NCI-H2196 treated with DMSO at 0.1 percent for 48 hours (cell line): ENCODE data around the gene EXOC6.
A peak's percentile ranks its signal among the peaks of the same experiment; 100 is the strongest.

Source experiments
- DNase-seq: peaks from one replicate; lab custom pipeline; 2025; ENCODE audit not compliant: unreplicated experiment; lab: John Stamatoyannopoulos, UW

The EXOC6 gene, protein sequence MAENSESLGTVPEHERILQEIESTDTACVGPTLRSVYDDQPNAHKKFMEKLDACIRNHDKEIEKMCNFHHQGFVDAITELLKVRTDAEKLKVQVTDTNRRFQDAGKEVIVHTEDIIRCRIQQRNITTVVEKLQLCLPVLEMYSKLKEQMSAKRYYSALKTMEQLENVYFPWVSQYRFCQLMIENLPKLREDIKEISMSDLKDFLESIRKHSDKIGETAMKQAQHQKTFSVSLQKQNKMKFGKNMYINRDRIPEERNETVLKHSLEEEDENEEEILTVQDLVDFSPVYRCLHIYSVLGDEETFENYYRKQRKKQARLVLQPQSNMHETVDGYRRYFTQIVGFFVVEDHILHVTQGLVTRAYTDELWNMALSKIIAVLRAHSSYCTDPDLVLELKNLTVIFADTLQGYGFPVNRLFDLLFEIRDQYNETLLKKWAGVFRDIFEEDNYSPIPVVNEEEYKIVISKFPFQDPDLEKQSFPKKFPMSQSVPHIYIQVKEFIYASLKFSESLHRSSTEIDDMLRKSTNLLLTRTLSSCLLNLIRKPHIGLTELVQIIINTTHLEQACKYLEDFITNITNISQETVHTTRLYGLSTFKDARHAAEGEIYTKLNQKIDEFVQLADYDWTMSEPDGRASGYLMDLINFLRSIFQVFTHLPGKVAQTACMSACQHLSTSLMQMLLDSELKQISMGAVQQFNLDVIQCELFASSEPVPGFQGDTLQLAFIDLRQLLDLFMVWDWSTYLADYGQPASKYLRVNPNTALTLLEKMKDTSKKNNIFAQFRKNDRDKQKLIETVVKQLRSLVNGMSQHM

DNA sequence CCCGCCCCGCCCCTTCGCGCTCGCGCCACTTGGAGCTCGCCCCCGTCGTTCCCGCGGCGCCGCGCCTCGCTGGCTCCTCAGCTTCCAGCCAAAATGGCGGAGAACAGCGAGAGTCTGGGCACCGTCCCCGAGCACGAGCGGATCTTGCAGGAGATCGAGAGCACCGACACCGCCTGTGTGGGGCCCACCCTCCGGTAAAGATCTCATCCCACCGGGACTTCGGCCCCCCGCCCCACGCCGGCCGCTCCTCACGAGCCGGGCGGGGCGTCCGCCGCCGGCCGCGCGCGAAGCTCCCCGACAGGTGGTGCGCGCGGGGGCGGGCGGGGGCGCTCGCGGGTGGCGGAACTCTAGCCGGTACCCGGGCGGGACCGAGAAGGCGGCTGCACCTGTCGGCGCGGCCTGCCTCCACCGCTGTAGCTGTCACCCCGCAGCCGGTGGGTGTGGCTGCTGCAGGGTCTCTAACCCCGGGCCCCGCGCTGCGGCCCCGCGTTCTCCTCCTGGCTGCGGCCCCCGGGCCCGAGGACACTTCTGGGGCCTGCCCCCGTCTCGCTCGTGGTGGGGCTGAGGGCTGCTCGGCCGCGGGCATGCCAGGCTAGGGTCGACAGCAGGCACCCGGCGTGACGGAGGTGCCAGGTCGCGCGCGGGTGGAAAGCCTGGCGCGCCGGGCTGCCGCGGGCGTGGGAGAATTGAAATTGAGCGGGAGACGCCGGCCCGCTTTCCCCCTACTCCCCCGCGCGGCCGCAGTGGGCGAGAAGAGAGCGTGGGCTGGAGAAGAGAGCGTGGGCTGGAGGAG lies at the start of gene EXOC6:
EXOC6 (plus strand) TSS at position 80 of the 793 bp plus-strand sequence; CDS start at position 94, 14 bp downstream.
- DNase-seq, result peak; percentile 27

DNA sequence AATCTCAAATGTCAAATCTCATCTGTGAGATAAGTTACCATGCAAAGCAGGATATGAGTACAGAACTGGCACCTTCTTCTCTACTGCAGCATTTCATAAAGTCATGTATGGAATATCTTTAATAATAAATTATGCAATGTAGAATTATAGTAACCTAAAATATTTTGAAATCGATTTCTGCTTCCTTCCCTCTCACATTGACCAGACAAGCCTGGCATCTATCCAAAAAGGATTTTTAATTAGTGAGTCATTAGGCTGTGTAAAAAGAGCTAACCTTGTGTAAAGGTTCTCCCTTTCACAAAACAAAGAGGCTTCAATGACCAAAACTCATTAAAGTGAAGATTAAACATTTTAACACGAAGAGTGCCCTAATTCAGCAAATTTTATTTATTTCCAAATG lies 48.8 kb upstream of the EXOC6 start:
- DNase-seq, result no peak

DNA sequence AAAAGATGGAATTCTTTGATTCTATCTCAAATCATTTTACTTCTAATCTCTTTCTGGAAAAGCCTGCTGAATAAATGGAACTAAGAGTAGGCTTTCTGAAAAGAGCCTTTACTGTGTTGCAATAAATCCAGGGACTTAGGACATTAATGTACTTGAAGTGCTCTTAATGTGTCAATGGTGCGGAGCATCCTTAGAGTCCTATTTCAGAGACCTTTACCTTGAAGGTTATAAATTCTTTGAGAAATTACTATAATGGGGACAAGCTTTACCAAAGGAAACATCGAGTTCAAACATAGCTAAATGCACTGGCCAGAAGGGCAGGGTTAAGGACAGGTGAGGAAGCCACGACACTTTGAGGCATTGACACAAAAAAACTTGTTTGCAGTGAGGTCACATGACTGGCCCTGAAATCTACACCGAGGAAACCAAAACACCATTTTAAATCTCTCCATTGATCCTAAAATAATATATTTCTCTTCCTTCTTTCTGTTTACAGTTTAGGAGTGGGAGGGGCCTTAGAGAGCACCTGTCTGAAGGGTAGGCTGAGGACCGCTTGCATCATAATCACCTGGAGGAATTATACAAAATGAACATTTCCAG lies 48.1 kb upstream of the EXOC6 start:
- DNase-seq, result peak; percentile 29

DNA sequence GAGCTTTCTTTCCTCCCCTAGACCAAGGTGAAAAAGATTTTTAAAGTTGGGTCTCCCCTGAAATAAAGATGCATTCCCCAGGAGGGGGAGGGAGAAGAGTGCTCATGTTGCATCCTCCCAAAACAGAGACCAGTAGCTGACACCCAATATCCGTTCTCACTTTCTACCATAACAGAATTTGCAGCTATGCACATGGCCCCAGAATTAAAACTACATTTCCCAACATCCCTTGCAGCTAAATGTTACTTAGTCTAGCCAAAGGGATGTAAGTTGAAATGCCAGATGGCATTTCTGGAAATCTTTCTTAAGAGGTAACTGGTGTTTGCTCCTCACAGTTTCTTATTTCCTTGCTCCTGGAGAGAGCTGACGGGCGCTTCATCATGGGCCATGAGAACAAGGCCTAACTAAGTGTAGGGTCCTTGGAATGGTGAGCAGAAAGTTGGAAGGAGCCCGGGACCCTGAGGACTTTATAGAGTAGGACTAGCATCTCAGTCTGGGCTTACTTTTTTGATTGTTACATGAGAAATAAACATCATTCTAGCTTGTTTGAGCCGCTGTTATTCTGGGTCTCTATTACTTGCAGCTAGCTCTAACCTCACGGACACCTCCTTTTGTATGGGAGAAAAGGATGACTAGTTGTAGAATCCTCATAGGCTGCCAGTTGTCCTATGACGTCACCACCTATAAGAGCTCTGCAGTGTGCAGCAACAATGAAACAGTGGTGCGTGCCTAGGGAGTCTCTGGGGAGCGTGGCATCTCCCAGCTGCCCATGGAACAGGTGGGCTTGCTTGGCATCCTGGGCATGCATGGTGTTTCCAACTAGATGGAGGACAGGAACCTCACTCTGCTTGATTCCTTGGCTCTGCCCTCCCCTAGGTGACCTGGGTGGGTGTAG lies 46.1 kb upstream of the EXOC6 start:
- no peak for DNase-seq

DNA sequence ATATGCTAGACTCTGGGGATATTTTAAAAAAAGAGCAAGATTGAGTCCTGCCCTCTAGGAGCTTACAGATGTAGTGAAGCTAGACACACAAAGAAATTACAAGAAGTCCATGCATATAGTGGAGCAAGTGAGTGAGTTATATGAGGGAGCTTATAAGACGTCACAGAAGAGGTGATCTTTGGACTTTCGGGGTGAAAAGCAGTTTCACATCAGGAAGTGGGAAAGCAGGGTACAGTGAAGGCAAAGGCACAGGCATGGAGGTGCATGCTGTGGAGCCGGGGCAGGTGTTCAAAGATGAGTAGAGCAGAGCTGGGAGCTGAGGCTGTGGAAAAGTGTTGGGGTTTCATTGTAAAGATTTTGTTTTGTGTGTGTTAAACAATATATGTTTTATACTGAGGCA lies 38.5 kb upstream of the EXOC6 start:
- no peak for DNase-seq

DNA sequence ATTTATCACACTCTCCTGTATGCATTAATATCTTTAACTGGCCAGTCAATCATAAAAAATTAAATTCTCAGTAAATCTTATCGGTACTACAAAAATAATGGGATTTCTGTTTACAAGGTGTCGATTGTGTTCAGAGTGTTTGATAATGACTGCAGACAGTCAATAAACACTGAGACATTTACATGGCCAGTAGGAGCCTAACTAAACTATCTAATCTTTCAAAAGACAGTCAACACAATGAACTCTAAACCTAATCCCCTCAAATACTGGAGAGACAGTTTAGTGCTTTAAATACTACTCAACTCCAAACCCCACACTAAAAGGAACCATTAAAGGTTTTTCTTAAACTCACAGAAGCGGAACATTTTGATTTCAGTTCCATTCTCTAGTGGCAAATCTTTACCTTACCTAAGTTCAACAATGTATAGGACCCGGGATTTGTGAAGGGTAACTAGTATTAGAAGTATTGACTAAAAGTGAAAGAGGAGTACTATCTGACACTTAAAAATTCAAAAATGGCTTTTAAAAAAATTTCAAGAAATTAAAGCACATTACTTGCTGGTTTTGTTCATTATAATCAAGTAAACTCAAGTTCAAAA lies 37.3 kb upstream of the EXOC6 start:
- DNase-seq, result no peak

DNA sequence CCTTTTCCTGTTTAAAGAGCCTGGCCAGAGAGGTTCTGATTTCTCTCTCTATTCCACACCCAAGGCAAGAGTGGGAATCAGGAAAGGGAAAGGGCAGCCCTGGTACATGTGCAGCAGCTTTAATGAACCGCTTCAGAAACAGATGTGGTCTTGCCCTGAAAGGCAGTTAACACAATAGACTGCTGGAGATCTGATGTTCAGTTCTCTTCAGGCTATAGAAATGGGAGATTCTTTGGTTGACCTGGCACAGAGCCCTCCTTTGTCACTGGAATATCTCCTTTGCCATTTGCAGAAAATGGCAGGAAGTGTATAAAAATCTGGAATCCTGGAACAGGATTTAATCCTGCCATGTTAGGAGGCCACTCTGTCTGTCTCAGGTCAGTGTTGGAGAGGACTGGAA lies 36.3 kb upstream of the EXOC6 start:
- no peak for DNase-seq

DNA sequence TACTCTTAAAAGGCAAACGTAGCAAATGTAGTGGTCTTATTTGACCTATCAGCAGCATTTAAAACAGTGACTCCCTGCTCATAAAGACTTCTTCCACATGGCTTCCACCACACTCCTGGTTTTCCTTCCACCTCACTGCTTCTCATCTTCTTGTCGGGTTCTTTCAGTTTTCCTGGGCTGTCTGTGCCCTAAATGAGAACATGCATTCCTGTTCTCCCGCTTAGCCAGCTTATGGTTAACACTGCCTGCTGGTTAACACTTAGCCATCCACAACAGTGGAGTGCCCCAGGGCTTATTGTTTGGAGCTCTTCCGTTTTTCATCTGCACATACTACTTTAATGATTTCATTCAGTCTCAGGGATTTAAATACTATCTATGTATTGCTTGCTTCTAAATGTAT lies 34.3 kb upstream of the EXOC6 start:
- DNase-seq, result no peak

DNA sequence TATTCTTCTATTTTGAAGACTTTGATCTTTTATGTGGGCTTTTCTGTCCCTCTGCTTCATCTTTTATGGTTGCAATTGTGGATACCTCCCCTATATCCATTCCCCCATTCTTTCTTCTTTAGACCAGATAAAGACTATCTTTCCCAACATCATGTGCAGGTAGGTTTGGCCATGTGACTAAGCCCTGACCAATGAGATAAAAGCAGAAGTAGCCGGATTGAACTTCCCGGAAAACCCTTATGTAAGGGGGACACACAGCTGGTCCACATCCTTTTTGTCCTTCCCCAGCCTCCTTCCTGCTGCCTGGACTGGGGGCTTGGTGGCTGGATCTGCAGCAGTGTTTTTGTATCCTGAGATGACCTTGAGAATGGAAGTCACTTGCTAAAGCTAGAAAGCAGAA lies 33.5 kb upstream of the EXOC6 start:
- no peak for DNase-seq

DNA sequence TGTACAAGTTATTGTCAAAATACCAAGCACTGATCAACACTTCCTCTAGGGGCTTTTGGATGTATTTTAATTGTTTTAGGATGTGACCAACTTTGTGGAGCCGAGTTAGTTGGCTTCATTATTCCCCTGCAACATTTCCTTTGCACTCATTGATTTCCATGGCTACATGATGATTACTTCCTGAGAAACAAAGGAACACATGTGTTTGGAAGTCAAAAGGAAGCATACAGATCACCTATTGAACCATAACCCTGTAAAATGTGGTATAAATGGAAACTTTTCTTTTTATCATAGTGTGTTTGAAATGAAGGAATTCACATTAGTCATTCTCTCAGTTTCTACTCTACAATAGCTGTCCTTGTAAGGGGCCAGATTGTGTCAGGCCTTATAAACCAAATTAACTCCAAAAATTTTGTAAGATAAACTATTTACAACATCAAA lies 32.2 kb upstream of the EXOC6 start:
- no peak for DNase-seq

DNA sequence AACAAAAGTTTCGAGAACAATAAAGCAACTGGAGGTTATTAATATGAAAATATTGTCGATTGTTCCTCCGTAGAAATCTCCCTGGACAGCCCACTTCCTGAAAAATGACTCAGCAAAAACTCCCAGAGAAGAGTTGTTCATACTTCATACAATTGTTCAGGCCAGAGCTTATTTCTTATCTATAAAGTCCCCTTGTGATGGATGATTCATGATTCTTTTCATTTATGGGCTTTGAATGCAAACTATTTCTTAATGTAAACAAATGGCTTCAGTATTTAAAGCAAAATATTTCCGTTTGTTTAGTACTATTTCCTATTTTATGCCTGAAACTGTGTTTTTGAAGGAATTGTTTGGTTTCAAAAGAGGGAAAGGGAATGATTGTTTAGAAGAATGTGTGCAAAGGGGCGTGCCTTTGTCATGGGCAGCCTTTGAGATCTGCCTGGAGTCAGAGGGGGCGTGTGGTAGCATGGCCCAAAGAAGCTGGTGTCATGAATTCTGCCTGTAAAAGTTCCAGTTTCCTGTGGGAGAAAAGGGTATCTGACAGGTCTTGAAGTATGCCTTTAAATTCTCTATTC lies 26.2 kb upstream of the EXOC6 start:
- no peak for DNase-seq

DNA sequence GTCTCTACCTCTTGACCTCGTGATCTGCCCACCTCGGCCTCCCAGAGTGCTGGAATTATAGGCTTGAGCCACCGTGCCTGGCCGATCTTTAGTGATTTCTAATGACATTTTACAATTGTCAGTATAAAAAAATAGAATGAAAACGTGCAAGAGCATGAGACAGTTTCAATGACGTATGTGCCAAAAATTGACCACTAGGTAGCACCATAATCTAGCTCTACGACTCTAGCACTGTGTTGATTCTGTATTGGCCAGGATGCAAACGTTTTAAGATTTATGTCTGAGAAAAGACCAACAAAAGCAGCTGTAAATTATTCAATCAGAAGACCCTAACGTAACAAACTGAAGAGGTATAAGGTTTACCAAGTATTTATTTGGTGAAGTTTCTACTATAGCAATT lies 25.4 kb upstream of the EXOC6 start:
- no peak for DNase-seq

DNA sequence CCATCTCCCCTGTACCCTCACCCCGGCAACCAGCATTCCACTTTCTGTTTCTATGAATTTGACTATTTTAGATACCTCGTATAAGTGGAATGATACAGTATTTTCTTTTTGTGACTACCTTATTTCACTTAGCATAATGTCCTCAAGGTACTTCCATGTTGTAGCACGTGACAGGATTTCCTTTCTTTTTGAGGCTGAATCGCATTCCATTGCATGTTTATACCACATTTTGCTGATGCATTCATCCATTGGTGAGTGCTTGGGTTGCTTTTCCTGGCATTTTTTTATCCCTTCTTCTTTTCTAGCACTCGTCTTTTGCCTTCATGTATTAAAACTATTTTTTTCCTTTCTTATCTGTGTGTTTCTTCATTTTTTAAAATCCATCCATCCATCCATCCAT lies 22.3 kb upstream of the EXOC6 start:
- DNase-seq, result no peak

DNA sequence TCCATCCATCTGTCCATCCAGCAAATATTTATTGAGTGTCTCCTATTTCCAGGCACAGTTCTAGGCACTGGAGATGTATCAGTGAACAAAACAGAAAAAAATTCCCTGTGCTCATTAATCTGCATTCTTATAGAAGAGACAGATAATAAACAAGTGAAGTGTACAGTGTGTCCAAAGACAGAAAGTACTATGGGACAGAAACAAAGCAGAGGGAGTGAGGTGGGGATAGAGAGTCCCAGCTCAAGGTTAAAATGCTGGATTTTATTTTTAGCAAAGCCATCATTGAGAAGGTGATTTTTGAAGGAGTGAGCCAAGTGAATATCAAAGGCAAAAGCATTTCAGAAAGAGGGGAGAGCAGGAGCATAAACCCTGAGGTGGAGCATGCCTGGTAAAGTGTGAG lies 21.8 kb upstream of the EXOC6 start:
- DNase-seq, result no peak

DNA sequence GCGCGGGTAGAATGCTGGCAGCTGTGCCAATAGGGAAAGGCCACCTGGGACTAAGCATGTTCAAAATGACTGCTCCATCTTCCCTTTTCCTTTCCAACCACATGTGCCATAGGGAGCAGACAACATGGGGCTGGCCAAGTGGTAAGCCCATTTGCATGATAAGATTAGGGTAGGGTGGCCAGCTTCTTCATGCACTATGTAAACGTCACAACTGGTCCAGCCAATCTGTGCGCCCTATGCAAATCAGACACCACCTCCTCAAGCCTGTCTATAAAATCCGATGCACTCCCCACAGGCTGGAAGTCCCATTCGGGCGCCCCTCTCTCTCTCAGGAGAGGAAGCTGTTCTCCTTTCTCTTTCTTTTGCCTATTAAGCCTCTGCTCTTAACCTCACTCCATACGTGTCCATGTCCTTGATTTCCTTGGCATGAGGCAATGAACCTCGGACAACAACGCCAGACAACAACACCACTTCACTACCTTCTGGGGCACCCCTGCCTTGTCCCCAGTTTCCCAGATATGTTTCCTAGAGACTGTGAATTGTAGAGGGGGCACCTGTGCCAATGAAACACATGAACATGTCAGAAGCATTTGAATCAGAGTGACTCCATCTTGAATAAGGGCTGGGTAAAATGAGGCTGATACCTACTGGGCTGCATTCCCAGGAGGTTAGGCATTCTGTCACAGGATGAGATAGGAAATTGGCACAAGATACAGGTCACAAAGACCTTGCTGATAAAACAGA lies 19.1 kb upstream of the EXOC6 start:
- no peak for DNase-seq

DNA sequence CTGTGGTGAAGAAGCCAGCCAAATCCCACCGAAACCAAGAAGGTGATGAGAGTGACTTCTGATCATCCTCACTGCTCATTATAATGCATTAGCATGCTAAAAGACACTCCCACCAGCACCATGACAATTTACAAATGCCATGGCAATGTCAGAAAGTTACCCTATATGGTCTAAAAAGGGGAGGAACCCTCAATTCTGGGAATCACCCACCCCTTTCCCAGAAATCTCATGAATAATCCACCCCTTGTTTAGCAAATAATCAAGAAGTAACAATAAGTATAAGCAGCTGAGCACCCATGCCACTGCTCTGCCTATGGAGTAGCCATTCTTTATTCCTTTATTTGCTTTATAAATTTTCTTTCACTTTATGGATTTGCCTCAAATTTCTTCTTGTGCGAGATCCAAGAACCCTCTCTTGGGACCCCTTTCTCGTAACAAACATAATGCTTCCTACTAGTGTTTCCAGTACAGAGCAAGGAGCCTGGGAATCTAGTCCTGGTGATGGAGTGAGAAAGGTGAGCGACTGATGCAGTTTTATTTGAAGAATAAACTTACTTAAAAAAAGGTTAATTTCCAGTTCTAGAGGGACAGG lies 18.4 kb upstream of the EXOC6 start:
- DNase-seq, result no peak

DNA sequence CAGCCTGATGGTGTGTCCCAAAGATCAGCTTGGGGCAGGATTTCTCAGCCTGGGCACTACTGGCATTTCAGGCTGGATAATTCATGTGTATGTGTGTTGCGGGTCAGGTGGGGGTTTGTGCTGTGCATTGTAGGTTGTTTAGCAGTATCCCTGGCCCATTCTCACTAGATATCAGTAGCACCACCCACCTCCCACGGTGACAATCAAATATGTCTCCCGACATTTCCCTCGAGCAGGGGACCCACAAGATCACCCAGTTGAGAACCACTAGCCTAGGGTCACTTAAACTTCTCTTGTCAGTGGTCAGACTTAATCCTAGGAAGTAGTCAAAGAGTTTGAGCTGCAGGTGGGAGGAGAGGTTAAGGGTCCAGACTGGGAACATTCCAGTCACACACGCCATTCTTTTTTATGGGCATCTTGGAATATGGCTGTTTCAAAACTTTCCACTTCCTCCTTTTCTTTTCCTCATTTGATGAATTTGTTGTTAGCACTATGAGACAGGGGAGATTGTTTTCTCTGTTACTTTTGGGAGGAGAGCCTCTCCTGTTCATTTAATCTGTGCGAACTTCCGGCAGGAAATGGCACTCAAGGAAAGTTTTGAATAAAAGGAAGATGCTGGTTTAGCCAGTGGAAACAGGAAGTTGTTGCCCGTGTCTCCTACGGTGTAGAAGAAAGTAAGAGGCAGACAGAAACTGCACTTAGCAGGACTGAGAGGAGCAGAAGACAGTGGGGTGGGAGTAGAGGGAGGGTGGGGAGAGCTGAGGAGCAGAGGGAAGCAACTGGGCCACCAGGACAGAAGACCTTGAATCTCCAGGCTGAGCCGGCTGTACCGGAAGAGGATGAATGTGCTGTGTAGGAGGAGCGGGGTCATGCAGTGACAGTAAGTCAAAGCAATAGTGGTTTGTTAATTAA lies 17.6 kb upstream of the EXOC6 start:
- DNase-seq, result no peak
